Karpas-422 (cell line): ENCODE data around the gene SEC24D. TPM values are rescaled to one million over a fixed set of nuclear protein-coding genes. Genes with fewer than 3 reads are reported as not detected.
A peak's percentile ranks its signal among the peaks of the same experiment; 100 is the strongest.

Experiments
- DNase-seq: peaks from one replicate; pipeline ENCODE4 v3.0.0-alpha.2; 2015
- H2AFZ ChIP-seq: fragments of 200-600 bp; sonication (generic); 2 replicates; pipeline ENCODE4 v1.6.1; 2014; ENCODE audit warnings: antibody characterized with exemption, low read length, mixed read lengths
- H3K27ac ChIP-seq: fragments of 200-600 bp; sonication (generic); 2 replicates; pipeline ENCODE4 v1.5.1; 2014; ENCODE audit warnings: mild to moderate bottlenecking, low read length, moderate library complexity
- H3K27me3 ChIP-seq: fragments of 200-600 bp; sonication (generic); 2 replicates; pipeline ENCODE4 v1.6.1; 2014; ENCODE audit warnings: low read length, mixed read lengths
- H3K36me3 ChIP-seq: fragments of 200-600 bp; sonication (generic); 2 replicates; pipeline ENCODE4 v1.6.1; 2014; ENCODE audit warnings: low read length, mixed read lengths; ENCODE audit not compliant: insufficient read depth
- H3K4me1 ChIP-seq: fragments of 200-600 bp; sonication (generic); 2 replicates; pipeline ENCODE4 v1.6.1; 2014; ENCODE audit warnings: mild to moderate bottlenecking, low read length, mixed read lengths
- H3K4me2 ChIP-seq: fragments of 200-600 bp; sonication (generic); 2 replicates; pipeline ENCODE4 v1.6.1; 2014; ENCODE audit warnings: low read length, low read depth, mild to moderate bottlenecking; ENCODE audit not compliant: poor library complexity, severe bottlenecking
- H3K4me3 ChIP-seq: fragments of 200-600 bp; sonication (generic); 2 replicates; pipeline ENCODE4 v1.5.1; 2014; ENCODE audit warnings: mild to moderate bottlenecking, antibody characterized with exemption, low read length, mixed read lengths
- H3K79me2 ChIP-seq: fragments of 200-600 bp; sonication (generic); 2 replicates; pipeline ENCODE4 v1.6.1; 2014; ENCODE audit warnings: mild to moderate bottlenecking, low read length, mixed read lengths
- H3K9ac ChIP-seq: fragments of 200-600 bp; sonication (generic); 2 replicates; pipeline ENCODE4 v1.6.0; 2014; ENCODE audit warnings: low read length
- H3K9me2 ChIP-seq: fragments of 200-600 bp; sonication (generic), shearing (Covaris generic); replicated peaks from 2 replicates; pipeline ENCODE4 v1.6.0; 2014; ENCODE audit warnings: mild to moderate bottlenecking, low read length, moderate library complexity; ENCODE audit not compliant: insufficient read depth
- H3K9me3 ChIP-seq: fragments of 300-700, 200-600 bp; sonication (generic); 2 replicates; pipeline ENCODE4 v1.6.1; 2014; ENCODE audit warnings: low read length, mixed read lengths
- H4K20me1 ChIP-seq: fragments of 200-600 bp; sonication (generic); 2 replicates; pipeline ENCODE4 v1.6.1; 2014; ENCODE audit warnings: mild to moderate bottlenecking, antibody characterized with exemption, low read length, low read depth; ENCODE audit not compliant: insufficient read depth
- total RNA-seq: library from RNA; depleted of rRNA; stranded (reverse); fragments of >200 nt; shearing (Covaris generic); gene quantifications from 2 replicates; pipeline ENCODE4 v1.2.3, GENCODE V29; 2014; ENCODE audit warnings: low replicate concordance

Gene SEC24D
- total RNA-seq, 1 experiment from 2014 or later = 65.0 TPM

DNA sequence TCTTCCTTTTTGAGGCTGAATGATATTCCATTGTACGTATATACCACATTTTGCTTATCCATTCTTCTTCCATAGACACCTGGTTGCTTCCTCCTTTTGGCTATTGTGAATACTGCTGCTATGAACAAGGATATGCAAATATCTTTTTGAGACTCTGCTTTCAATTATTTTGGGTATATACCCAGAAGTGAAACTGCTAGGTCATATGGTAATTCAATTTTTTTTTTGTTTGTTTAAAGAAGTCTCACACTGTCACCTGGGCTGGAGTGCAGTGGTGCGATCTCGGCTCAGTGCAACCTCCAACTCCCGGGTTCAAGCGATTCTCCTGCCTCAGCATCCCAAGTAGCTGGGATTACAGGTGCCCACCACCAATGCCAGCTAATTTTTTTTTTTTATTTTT lies 75.4 kb downstream of the SEC24D start:
- H3K9me3 ChIP-seq = no peaks in the 10 kb centered on the region
- H3K27me3 ChIP-seq = no peaks in the 10 kb centered on the region
- H3K4me2 ChIP-seq = peak overlapping the region; percentile 82
- peak overlapping the region; percentile 97 for H3K27ac ChIP-seq
- H3K4me1 ChIP-seq = peaks cover 83% of the 10 kb centered on the region
- H3K79me2 ChIP-seq = peaks cover 43% of the 10 kb centered on the region
- H3K9ac ChIP-seq = peak overlapping the region; percentile 72
- H3K9me2 ChIP-seq = no peaks in the 10 kb centered on the region
- peak; percentile 97 for DNase-seq
- H2AFZ ChIP-seq = no peak overlapping the region
- peaks cover 34% of the 10 kb centered on the region for H3K36me3 ChIP-seq
- peak overlapping the region; percentile 62 for H3K4me3 ChIP-seq
- H4K20me1 ChIP-seq = no peaks in the 10 kb centered on the region

DNA sequence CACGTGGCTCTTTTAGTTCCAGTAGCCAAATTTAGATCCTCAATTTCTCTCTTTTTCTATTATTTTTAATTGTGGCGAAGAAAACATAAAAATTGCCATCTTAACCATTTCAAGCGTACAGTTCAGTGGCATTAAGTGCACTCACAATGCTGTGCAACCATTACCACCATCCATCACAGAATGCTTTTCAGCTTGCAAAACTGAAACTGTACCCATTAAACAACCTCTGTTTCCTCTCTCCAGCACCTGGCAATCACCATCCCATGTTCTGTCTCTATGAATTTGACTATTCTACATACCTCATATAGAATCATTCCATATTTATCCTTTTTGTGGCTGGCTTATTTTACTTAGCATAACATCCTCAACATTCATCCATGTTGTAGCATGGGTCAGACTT lies 75.8 kb downstream of the SEC24D start:
- DNase-seq = peak; percentile 95
- H2AFZ ChIP-seq = no peak overlapping the region
- H3K4me2 ChIP-seq = peak overlapping the region; percentile 82
- no peaks in the 10 kb centered on the region for H3K9me3 ChIP-seq
- peaks cover 83% of the 10 kb centered on the region for H3K4me1 ChIP-seq
- no peaks in the 10 kb centered on the region for H3K27me3 ChIP-seq
- H3K79me2 ChIP-seq = peaks cover 47% of the 10 kb centered on the region
- peak overlapping the region; percentile 72 for H3K9ac ChIP-seq
- H3K4me3 ChIP-seq = peak overlapping the region; percentile 60
- peaks cover 33% of the 10 kb centered on the region for H3K36me3 ChIP-seq
- H3K27ac ChIP-seq = peak overlapping the region; percentile 97
- H3K9me2 ChIP-seq = no peaks in the 10 kb centered on the region
- no peaks in the 10 kb centered on the region for H4K20me1 ChIP-seq

DNA sequence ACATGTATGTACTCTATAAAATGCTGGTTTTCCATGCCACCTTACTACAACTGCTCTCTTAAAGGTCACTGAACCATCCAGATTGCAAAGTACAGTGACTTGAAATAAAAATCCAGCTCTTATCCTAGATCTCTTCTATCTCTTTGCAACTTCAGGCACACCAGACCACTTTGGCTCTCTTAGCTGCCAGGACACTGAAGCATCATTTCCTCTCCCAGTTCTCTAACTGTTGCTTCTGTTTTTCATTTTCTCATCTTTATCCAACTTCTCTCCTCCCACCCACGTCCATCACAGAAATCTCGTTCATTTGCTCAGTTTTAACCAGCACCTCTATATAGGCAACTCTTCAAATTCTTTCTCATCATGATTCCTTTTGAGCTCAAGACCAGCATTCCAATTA lies 76.4 kb downstream of the SEC24D start:
- Histone ChIP-seq H3K27ac (peak overlapping the region; percentile 97), H2AFZ (no peak overlapping the region), H4K20me1 (no peaks in the 10 kb centered on the region), H3K27me3 (no peaks in the 10 kb centered on the region), H3K36me3 (peaks cover 37% of the 10 kb centered on the region), H3K9ac (peak overlapping the region; percentile 72), H3K9me3 (no peaks in the 10 kb centered on the region), H3K4me3 (peak overlapping the region; percentile 60), H3K4me1 (peaks cover 88% of the 10 kb centered on the region), H3K4me2 (peak overlapping the region; percentile 82), H3K9me2 (no peaks in the 10 kb centered on the region), H3K79me2 (peaks cover 53% of the 10 kb centered on the region)
- DNase-seq = peak; percentile 88

GRCh38 chr4:118758293-118758692 lies 77.6 kb downstream of the SEC24D start:
- peaks cover 97% of the 10 kb centered on the region for H3K4me1 ChIP-seq
- peak overlapping the region; percentile 72 for H3K9ac ChIP-seq
- no peak overlapping the region for H2AFZ ChIP-seq
- peak overlapping the region; percentile 60 for H3K4me3 ChIP-seq
- H3K27ac ChIP-seq = peak overlapping the region; percentile 97
- peaks cover 64% of the 10 kb centered on the region for H3K79me2 ChIP-seq
- no peaks in the 10 kb centered on the region for H3K9me2 ChIP-seq
- H3K9me3 ChIP-seq = no peaks in the 10 kb centered on the region
- no peaks in the 10 kb centered on the region for H4K20me1 ChIP-seq
- peaks cover 40% of the 10 kb centered on the region for H3K36me3 ChIP-seq
- DNase-seq = peak; percentile 84
- H3K27me3 ChIP-seq = no peaks in the 10 kb centered on the region
- peak overlapping the region; percentile 82 for H3K4me2 ChIP-seq

DNA sequence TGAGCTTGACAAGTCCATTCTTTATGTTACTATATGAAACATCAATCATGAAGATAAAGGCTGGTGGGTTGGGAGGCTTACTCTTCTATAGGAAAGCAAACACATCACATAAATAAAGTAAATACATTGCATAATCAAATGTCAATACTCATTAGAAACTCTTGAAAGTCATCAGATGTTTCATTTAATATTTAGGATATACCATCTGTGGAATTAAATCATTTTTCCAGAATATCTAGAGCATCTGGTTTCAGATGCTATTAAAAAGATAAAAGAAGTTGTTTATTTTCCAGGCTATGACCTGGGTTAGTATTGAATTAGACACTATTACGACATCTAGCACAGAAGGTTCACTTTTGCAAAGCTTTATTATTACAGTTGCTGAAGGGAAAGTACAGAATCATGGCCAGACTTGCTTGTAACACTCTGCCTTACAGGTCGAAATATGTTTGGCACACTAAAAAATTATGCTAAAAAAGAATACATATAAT lies 78.1 kb downstream of the SEC24D start:
- H4K20me1 ChIP-seq = no peaks in the 10 kb centered on the region
- H3K9me2 ChIP-seq = no peaks in the 10 kb centered on the region
- DNase-seq = peak; percentile 69
- peak overlapping the region; percentile 82 for H3K4me2 ChIP-seq
- peak overlapping the region; percentile 97 for H3K27ac ChIP-seq
- H3K9me3 ChIP-seq = no peaks in the 10 kb centered on the region
- H2AFZ ChIP-seq = no peak overlapping the region
- peaks cover 96% of the 10 kb centered on the region for H3K4me1 ChIP-seq
- H3K36me3 ChIP-seq = peaks cover 43% of the 10 kb centered on the region
- H3K9ac ChIP-seq = peak overlapping the region; percentile 72
- H3K79me2 ChIP-seq = peaks cover 64% of the 10 kb centered on the region
- peak overlapping the region; percentile 60 for H3K4me3 ChIP-seq
- no peaks in the 10 kb centered on the region for H3K27me3 ChIP-seq

DNA sequence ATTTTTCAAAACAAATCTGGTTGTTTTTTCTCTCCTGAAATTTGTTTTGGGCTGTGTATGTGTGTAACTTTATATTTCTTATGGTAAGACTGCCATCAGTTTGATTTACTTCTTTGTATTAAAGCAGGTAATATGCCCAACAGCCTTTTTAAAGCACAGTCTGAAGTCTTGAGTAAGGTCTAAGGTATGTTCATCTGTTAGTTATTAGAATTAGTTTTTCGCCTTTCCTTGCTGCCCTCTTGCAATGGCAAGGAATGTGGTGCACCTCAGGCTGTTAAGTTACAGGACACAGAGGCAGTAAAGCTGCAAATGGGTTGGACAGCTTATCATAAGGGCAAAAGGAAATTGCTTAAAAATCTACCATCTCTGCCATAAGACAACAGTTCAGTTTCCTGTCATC lies 79.0 kb downstream of the SEC24D start:
- Histone ChIP-seq H3K4me3 (no peak overlapping the region), H4K20me1 (no peaks in the 10 kb centered on the region), H3K27me3 (no peaks in the 10 kb centered on the region), H3K27ac (peak overlapping the region; percentile 97), H3K9me3 (no peaks in the 10 kb centered on the region), H3K9me2 (no peaks in the 10 kb centered on the region), H3K4me1 (peaks cover 90% of the 10 kb centered on the region), H3K9ac (no peak overlapping the region), H3K36me3 (peaks cover 47% of the 10 kb centered on the region), H3K4me2 (peak overlapping the region; percentile 82), H3K79me2 (peaks cover 65% of the 10 kb centered on the region), H2AFZ (no peak overlapping the region)
- no peak for DNase-seq

DNA sequence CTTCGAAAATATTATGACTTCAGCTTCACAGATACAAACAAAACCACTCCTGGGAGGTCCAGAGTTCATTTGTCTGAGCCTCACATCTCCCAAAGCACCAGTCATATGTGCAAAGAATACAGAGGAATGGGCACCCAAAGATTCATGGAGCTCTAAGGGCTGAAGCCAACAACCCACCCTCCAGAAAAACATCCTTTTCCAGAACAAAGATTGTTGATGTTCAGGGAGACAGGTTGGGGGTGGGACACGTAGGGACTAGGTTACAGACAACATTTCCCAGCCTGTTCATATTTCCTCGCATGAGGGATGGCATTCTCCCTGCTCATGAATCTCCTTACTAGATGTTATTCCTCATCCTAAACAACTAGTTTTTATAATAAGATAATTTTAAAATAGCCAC lies 79.5 kb downstream of the SEC24D start:
- H3K27me3 ChIP-seq = no peaks in the 10 kb centered on the region
- H2AFZ ChIP-seq = no peak overlapping the region
- H4K20me1 ChIP-seq = no peaks in the 10 kb centered on the region
- no peak overlapping the region for H3K4me3 ChIP-seq
- peaks cover 67% of the 10 kb centered on the region for H3K79me2 ChIP-seq
- peaks cover 84% of the 10 kb centered on the region for H3K4me1 ChIP-seq
- no peak for DNase-seq
- no peaks in the 10 kb centered on the region for H3K9me2 ChIP-seq
- H3K36me3 ChIP-seq = peaks cover 51% of the 10 kb centered on the region
- H3K27ac ChIP-seq = peak overlapping the region; percentile 97
- H3K9ac ChIP-seq = no peak overlapping the region
- peak overlapping the region; percentile 82 for H3K4me2 ChIP-seq
- H3K9me3 ChIP-seq = no peaks in the 10 kb centered on the region

DNA sequence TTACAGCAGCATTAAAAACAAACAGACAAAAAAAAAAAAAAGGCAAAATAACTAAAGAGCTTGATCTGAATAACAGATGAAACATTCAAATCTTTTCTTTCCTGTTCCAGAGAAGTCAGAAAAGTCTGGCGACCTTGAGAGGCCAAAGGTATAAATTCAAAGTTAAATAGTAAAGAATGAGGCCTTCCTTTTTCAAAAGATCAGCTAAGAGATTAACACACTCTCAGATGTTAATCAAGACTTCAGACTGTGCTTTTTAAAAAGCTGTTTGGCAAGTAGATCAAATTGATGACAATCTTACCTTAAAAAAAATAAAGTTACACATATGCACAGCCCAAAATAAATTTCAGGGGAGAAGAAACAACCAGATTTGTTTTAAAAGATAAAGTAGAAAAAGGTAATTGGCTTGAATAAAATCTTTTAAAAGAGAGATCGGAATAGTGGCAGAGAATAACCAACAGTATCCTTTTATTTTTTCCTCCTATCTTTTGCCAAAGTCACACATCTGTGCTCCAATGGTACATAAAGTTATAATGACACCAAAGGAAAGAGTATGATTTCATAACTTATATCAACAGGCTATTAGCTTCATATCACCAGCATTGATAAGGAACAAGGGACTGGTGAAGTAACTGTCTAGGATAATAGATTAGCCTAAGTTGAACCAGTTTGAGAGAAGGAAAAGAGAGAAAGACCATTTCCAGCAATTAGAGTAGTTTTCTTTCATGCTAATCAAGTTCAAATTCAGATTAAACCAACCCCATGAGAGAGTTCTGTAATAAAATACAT lies 80.3 kb downstream of the SEC24D start:
- H3K4me2 ChIP-seq = peak overlapping the region; percentile 82
- H3K79me2 ChIP-seq = peaks cover 64% of the 10 kb centered on the region
- peak overlapping the region; percentile 5; the same call in 1 of the 2 replicates for H3K4me3 ChIP-seq
- H3K27me3 ChIP-seq = no peaks in the 10 kb centered on the region
- peaks cover 77% of the 10 kb centered on the region for H3K4me1 ChIP-seq
- H3K9me2 ChIP-seq = no peaks in the 10 kb centered on the region
- H3K9me3 ChIP-seq = no peaks in the 10 kb centered on the region
- peaks cover 54% of the 10 kb centered on the region for H3K36me3 ChIP-seq
- peak overlapping the region; percentile 97 for H3K27ac ChIP-seq
- H3K9ac ChIP-seq = peak overlapping the region; percentile 6; the same call in 1 of the 2 replicates
- peak; percentile 58 for DNase-seq
- H4K20me1 ChIP-seq = no peaks in the 10 kb centered on the region
- H2AFZ ChIP-seq = no peak overlapping the region
